ENCODE data around the gene FER.
"Not testable (repeated sequence)": the region's sequence is repeated elsewhere in the genome, so short reads cannot be mapped to it uniquely, and the experiment has no call there.

FER gene

DNA sequence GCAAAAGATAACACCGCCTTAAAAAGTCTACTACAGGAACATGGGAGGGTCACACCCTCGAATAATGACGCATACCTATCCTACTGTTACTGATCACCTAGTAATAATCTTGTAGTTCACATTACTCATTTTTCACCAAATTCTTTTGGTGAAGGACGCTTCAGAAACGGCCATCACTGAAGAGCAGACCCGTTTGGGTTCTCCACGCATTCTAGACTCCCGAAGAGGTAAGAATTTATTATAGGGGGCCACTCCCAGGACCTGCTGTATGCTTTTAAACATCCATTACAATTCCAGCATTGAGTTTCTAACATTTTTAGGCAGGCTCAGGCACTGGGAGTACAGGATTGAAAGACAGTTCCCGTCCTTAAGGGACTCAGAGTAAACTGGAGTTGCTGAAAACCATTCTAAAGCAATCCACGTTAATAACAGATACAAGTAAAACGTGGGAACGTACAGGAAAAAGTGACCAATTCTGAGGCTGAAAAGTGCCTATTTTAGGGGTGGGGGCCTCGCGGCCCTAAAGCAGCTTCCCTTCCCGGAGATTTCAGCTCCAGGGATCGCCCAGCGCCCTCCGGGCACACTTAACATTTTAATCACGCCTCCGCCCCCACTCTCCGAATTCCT lies at the start of gene FER:
Gene FER (plus strand): TSS at position 124 of the 627 bp plus-strand sequence. CDS start 50,286 bp downstream, outside the sequence.
- in situ Hi-C loops (cut with MboI; ENCODE audit: low sequenced_read_pairs) = no loop called here

DNA sequence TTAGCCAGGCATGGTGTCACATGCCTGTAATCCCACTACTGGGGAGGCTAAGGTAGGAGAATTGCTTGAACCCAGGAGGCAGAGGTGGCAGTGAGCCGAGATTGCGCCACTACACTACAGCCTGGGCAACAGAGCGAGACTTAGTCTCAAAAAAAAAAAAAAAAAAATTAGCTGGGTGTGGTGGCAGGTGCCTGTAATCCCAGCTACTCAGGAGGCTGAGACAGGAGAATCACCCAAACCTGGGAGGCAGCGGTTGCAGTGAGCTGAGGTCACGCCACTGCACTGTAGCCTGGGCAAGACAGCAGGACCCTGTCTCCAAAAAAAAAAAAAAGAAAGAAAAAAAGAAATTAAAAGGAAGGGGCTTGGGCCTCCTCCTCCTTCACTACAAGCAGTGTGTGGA lies 47.3 kb upstream of the FER start:
- in situ Hi-C loops (cut with MboI; ENCODE audit: low sequenced_read_pairs) = not testable (repeated sequence)

DNA sequence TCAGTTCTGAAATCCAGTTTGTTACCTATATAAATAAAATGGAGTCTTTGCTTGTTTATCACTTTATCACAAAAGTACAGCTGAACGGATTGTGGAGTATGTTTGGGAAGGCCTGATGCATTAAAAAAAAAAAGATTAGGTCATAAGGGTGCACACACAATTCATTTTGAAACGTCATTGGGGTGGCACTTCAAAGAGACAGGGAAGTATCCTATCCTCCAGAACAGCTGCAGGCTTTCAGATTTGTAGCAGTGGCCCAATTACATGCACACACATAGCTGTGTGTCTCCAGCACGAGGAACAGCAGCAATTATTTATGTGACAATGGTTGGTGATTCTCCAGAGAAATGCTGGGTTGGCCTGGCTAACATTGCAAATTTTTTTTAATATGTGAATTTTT lies 46.8 kb upstream of the FER start:
- in situ Hi-C loops (cut with MboI; ENCODE audit: low sequenced_read_pairs) = no loop called here

DNA sequence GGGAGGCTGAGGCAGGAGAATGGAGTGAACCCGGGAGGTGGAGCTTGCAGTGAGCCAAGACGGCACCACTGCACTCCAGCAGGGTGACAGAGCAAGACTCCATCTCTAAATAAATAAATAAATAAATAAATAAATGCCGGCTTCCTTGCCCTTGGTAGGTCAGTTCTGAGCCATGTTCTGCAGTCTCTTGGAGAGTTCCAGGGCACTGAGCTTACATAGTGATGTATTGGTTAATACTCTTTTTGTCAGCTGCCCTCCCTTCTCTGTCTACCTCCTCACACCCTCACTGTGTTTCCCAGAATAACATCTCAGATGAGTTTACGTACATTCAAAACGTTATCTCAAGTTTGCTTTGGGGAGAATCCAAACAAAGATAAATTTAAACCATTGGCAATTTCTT lies 45.2 kb upstream of the FER start:
- in situ Hi-C loops (cut with MboI; ENCODE audit: low sequenced_read_pairs) = no loop called here

DNA sequence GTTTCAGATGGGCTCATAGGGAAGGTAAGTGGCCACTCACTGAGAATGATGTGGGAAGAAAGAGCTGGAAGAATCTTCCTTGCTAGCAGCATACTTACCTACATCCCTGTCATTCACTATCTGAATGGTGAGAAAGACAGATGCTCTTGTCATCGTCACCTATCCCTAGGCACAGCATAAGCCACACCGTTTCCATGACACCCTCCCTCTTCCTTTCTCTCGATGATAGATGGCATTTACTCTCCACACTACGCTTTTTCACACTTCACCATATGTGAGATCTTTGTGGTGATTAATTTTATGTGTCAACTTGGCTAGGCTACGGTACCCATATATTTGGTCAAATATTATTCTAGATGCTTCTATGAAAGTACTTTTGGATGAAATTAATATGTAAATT lies 44.4 kb upstream of the FER start:
- in situ Hi-C loops (cut with MboI; ENCODE audit: low sequenced_read_pairs) = no loop called here

DNA sequence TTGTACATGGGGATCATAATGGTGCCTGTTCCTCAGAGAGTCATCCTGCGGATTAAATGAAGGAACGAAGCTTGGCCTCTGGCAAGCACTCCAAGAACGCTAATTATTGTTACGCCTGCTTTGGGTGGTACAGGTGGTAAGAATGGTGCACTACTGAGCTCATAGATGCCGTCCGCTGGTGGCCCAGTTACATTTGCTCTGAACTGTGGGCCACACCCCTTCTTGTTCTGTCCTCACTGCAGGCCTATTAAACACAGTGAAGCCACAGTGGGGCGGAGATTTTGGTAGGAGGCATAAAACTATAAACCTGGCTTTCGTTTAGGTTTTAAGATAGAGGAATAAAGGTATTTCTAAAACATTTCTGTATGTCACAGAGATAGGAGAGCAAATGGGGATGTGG lies 40.6 kb upstream of the FER start:
- in situ Hi-C loops (cut with MboI; ENCODE audit: low sequenced_read_pairs) = no loop called here

DNA sequence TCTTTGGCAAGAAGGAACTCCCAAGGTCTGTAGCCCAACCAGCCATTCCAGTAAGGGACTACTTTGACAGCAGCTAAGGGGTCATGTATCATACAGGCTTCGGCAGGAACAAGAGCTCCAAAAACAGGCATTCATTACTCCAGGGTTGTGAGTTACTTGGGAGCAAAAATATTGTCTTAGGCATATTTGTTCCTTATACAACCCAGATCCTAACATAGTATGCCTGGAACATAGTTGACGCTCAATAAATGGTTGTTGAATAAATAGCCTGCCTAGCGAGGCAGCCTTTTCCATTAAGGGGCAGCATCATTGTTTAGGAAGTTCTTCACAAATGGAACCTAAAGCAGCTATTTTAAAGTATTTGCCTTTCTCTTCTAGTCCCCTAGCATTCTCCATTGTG lies 35.8 kb upstream of the FER start:
- in situ Hi-C loops (cut with MboI; ENCODE audit: low sequenced_read_pairs) = no loop called here

DNA sequence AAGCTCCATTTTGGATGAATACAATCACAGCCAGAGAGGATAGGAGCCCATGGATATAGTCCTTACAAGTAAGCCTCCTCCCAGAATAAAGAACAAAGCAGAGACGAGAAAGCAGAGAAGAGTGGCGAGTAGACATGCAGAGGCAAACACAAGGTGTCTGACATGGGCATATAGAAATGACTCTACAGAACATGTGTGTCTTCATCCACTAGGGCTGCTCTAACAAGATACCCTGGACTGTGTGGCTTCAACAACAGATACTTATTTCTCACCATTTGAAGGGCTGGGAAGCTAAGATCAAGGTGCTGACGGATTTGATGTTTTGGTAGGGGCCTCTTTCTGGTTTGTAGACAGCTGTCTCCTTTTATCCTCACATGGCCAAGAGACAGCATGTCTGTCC lies 32.3 kb upstream of the FER start:
- in situ Hi-C loops (cut with MboI; ENCODE audit: low sequenced_read_pairs) = no loop called here

DNA sequence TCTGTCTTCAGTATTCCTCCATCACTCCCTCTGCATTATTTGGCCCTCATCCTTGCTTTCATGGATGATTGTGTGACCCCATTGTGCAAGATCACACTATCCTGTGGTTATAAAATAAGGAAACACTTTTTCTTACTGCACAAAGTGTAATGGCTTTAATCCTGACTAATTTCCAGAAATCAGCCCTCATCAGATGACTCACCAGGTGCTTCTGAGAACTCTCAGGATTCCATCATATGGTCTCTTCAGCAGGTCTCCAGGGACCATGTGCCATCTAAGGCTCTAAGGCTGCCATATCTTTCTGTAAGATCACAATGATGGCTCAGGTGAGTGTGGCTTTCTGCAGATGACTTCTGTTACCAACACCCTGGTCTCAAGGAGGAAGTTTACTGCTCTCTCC lies 27.3 kb upstream of the FER start:
- in situ Hi-C loops (cut with MboI; ENCODE audit: low sequenced_read_pairs) = no loop called here

DNA sequence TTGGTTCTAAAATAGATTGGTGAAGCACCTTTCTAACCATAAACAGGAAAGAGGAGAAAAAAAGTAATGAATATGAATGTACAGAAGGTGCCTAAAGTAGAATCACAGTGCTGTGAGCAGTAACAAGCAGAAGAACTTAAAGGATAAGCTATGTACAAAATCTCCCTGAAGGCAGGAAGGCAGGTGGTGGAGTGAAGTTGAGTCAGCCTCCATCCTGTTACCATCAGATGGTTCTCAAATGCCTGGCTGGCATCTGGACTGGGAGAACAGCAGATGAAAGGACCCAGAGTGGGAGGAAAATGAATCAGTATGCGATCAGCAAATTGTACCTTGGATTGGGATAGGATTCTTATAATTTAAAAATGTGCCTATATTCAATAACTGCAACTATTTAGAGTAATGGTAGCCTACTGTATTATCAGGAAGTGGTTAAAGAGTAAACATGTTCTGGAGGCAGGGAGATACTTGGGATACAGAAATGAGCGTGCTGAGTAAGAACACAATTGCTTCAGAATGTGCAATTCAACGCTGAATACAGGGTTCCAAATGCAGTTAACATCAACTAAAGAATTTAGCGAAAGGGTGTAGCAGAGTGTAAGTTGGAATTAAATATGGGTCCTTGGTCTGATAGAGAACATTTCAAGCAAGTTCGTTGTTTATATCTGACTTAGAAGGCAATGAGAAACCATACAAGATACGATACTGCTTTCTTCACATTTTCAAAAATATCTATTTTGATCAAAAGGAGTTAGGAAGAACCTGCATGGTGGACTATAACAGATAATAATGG lies 21.1 kb upstream of the FER start:
- in situ Hi-C loops (cut with MboI; ENCODE audit: low sequenced_read_pairs) = no loop called here

DNA sequence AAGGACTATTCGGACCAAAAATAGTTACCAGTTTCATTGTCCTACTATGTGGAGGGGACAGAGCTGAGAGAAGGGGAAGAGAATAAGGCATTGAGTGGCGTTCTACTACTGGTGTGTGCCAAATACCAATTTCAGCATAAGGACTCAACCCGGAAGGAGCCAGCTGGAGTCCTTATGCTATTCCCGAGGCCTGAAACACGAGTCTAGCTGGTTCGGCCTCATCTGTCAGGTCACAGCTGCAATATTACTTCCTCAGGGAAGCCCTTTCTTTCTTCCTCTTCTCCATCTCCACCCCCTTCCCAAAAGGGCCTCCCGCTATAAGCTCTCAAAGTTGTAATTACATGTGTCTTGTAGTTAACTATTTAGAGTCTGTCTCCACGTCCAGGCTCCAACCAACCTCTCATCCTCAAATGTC lies 20.5 kb upstream of the FER start:
- in situ Hi-C loops (cut with MboI; ENCODE audit: low sequenced_read_pairs) = no loop called here

DNA sequence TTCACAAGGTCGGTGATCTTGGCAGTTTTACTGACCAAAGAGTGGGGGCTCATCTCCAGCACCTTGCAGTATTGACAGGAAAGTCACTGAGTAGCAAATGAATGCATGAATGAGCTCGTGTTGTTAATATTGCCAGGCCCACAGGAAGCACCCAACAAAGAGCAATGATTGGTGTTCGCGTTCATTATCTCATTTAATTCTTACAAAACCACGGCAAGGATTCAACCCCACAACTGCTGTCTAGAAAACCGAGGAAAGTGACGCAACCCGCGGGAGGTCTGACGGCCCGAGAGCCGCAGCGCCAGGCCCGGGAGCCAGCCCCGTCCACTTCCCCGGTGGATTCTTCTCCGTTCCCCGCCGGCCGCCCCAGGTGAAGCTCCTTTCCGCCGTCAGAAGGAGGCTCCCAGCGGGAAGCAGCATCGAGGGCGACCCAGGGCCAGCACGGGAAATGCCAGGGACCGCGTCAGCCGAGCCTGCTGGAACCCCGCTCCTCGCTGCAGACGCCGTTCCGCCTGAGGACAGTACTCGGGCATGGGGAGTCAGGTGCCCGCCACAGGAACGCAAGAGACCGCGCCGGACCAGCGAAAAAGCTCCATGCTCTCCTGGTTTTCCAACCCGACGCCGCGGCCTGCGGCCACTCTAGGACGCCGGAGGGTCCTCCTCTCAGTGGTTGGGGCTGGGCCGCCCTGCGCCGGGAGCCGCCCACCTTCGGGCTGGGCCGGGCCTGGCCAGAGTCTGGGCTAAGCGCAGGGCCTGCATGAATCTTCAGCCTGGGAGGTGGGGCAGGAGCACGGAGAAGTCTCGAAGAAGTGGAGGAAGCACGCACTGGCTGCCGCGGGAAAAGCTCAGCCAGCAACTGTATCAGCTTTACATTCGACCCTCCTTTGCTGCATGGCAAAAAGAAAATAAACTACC lies 19.8 kb upstream of the FER start:
- in situ Hi-C loops (cut with MboI; ENCODE audit: low sequenced_read_pairs) = no loop called here

DNA sequence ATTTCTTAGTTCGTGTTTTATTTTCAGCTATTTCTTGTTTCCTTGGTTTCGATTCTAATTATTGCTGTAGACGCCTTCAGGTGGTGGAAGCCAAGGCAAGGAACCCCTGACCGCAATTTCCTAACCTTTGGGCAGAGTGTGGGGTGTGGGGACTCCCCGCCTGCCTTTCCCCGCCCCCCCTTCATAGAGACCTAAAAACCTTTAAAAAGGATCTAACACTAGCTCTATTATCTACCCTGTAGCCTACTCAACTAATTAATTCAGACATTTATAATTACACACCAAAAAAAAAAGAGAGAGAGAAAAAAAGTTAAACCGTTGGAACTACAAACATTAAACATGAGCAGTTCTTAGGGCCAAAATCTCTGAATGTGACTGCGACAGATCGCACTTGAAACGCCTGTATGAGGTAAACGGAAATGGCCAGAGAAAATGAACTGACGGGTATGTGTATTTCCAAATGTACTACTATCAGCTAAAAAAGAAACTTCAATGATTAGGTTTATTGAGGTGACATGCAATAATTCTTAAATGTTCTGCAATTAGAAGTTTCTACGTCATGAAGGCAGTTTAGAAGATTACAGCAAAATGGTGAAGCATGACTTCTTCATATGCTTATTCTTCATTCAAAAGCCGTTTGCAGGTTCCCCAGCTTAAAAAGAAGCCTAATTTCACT lies 19.0 kb upstream of the FER start:
- in situ Hi-C loops (cut with MboI; ENCODE audit: low sequenced_read_pairs) = no loop called here

DNA sequence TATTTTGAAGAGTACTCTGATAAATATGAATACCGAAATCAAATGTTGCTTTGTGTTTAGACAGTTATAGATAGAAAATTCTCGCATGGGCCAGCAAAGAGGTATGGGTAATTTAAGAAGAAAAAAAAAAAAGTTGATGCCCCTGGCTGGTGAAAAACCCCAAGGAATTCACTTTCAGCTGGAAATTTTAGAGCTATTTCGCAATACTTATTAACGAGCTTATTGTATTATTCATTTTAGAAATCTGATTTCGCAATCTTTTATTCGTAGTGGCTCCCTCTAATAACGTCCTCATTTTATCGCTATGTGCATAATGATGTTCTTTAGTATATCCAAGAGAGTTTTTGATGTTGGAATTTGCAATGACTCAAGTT lies 18.5 kb upstream of the FER start:
- in situ Hi-C loops (cut with MboI; ENCODE audit: low sequenced_read_pairs) = no loop called here

DNA sequence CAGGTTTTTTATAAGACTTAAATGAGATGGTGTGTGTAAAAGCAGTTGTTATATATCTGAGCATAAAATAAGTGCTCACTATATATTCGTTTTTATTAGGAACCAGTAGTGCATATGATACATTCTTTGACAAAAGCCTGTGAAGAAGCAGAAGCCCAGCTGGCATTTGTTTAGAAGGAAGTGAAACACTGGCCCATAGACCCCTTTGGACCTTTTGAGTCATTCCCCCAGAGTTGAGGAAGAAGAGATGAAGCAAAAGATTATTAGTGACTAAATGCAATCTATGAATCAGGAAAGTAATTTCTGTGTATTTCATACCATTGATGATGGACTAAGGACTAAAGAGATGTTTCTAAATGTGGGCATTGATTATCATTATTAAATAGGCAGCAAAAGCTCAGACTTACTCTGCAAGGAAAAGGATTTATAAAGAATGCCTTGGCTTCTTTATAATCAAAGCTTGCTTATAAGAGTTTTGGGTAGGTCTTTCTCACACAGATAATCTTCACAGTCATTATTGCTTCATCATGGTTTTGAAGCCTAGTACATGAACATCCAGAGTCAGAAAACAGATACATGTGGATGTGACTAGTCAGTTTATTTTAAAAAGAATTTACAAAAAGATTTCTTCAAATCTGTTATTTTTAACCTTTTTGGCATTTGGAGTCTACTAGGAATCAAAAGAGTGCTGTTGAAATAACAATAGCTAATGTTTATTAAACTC lies 16.9 kb upstream of the FER start:
- in situ Hi-C loops (cut with MboI; ENCODE audit: low sequenced_read_pairs) = no loop called here

DNA sequence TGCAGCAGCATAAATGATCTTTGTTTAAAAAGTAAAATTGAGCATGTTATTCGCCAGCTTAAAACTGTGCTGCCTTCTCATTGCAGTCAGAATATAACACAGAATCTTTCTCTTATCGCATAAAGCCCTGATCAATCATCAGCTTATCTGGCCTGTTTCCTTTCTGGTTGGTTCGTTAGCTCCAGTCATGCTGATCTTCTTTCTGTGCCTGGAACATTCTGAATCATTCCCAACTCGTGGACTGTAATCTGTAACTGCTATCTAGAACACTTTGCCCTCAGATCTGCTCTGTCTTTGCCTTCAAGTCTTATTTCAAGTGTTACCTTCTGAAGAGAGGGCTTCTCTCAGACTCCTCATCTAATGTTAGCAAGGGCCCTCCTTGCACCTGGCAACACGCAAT lies 11.9 kb upstream of the FER start:
- in situ Hi-C loops (cut with MboI; ENCODE audit: low sequenced_read_pairs) = no loop called here

DNA sequence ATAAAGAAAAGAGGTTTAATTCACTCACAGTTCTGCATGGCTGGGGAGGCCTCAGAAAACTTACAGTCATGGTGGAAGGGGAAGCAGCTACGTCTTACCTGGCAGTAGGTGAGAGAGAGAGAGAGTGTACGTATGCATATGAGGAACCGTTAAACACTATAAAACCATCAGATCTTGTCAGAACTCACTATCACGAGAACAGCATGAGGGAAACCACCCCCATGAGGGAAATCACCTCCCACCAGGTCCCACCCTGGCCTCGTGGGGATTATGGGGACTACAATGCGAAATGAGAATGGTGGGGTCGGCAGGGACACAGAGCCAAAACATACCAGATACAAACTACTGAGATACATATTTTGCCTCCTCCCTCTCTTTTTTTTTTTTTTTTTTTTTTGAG lies 10.8 kb upstream of the FER start:
- in situ Hi-C loops (cut with MboI; ENCODE audit: low sequenced_read_pairs) = no loop called here

DNA sequence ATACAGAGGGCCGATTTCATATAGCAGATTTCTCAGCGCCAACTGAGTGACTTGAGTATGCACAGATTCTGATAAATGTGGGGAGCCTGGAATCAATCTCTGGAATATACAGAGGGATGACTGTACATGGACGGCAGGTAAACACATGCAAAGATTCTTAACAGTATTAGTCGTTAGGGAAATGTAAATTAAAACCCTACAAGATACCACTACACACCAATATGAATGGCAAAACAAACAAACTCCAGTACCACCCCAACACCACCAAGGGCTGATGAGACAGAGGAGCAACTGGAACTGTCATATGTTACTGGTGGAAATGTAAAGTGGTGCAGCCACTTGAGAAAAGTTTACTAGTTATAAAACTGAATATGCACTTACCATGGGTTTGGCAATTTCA lies 8.3 kb upstream of the FER start:
- in situ Hi-C loops (cut with MboI; ENCODE audit: low sequenced_read_pairs) = no loop called here

DNA sequence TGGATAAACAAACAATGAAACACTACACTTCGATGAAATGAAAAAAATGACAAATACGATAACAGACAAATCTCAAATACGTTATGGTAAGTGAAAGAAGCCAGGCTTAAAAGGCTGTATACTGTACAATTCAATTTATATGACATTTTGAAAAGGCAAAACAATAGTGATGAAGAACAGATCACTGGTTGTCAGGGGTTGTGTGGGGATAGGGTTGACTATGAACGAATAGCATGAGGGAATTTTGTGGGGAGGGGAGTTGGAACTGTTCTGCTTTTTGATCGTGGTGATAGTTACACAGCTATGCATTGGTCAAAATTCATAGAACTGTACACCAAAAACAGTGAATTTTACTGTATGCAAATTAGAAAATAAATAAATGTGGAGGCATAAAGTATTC lies 7.8 kb upstream of the FER start:
- in situ Hi-C loops (cut with MboI; ENCODE audit: low sequenced_read_pairs) = no loop called here

DNA sequence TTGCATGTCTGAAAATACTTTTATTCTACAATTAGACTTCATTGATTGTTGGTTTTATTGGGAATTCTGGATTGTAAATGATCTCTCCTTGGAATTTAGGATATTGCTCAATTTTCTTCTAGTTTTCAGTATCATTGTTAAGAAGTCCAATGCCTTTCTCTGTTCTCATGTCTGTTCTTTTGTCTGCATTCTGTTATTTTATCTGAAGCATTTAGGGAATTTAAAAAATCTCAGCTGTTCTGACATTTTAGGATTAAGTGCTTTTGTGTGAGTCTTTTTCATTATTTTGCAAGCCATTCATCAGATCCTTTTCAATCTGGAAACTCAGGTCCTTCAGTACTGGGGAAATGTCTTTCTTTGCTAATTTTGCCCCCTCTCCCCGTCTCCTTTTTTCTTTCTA lies 4.4 kb upstream of the FER start:
- in situ Hi-C loops (cut with MboI; ENCODE audit: low sequenced_read_pairs) = no loop called here

DNA sequence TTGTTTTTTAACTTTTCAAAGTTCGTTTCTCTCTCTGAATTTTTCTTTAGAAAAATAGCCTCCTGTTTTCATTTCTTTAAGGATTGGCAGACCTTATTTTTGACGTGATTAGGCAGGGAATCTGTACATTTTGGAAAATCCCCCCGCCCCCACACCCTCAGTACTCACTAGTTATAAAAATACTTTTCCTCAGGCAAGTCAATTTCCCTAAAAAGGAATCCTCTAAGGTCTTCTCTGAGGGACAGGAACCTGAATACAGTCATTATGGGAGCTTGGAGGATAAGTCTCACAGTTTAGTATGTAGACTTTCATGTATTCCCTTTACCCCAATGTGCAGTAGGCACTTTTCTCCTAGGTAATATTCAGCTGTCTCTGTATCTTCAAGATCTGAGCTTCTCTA lies 3.9 kb upstream of the FER start:
- in situ Hi-C loops (cut with MboI; ENCODE audit: low sequenced_read_pairs) = no loop called here

All from HL-60/S4 (cell line).